ENCODE measurements around the gene SNRK.

Gene SNRK

GRCh38 chr3:43307649-43308048, 21.3 kb downstream of the SNRK start:
- DNase-seq (ENCODE audit: low read depth) = no peak

- no peak for DNase-seq (ENCODE audit: low read depth)
Measured at GRCh38 chr3:43309372-43310305, 23.3 kb downstream of the SNRK start.

- DNase-seq (ENCODE audit: low read depth) = no peak
Measured at GRCh38 chr3:43316783-43317460, 30.6 kb downstream of the SNRK start.

- no peak for DNase-seq (ENCODE audit: low read depth)
Measured at GRCh38 chr3:43317461-43318316, 31.3 kb downstream of the SNRK start.

GRCh38 chr3:43319376-43319775, 33.0 kb downstream of the SNRK start:
- no peak for DNase-seq (ENCODE audit: low read depth)

- no peak for DNase-seq (ENCODE audit: low read depth)
Measured at GRCh38 chr3:43319794-43320193, 33.5 kb downstream of the SNRK start.

GRCh38 chr3:43320288-43320687, 33.9 kb downstream of the SNRK start:
- no peak for DNase-seq (ENCODE audit: low read depth)

GRCh38 chr3:43323541-43323940, 37.2 kb downstream of the SNRK start:
- DNase-seq (ENCODE audit: low read depth) = no peak

- no peak for DNase-seq (ENCODE audit: low read depth)
Measured at GRCh38 chr3:43326891-43327581, 40.7 kb downstream of the SNRK start.

GRCh38 chr3:43327582-43327979, 41.2 kb downstream of the SNRK start:
- DNase-seq (ENCODE audit: low read depth) = no peak

GRCh38 chr3:43328653-43329052, 42.3 kb downstream of the SNRK start:
- no peak for DNase-seq (ENCODE audit: low read depth)

GRCh38 chr3:43330981-43331380, 44.6 kb downstream of the SNRK start:
- DNase-seq (ENCODE audit: low read depth) = no peak

GRCh38 chr3:43331381-43331780, 45.0 kb downstream of the SNRK start:
- no peak for DNase-seq (ENCODE audit: low read depth)

- DNase-seq (ENCODE audit: low read depth) = no peak
Measured at GRCh38 chr3:43334976-43335375, 48.6 kb downstream of the SNRK start.

- no peak for DNase-seq (ENCODE audit: low read depth)
Measured at GRCh38 chr3:43335799-43336198, 49.5 kb downstream of the SNRK start.

- DNase-seq (ENCODE audit: low read depth) = no peak
Measured at GRCh38 chr3:43338295-43338694, 52.0 kb downstream of the SNRK start.

- DNase-seq (ENCODE audit: low read depth) = no peak
Measured at GRCh38 chr3:43340403-43340802, 54.1 kb downstream of the SNRK start.

- no peak for DNase-seq (ENCODE audit: low read depth)
Measured at GRCh38 chr3:43341788-43342187, 55.4 kb downstream of the SNRK start.

GRCh38 chr3:43343185-43343584, 56.8 kb downstream of the SNRK start:
- no peak for DNase-seq (ENCODE audit: low read depth)

- DNase-seq (ENCODE audit: low read depth) = no peak
Measured at GRCh38 chr3:43343815-43344214, 57.5 kb downstream of the SNRK start.

- no peak for DNase-seq (ENCODE audit: low read depth)
Measured at GRCh38 chr3:43344520-43344919, 58.2 kb downstream of the SNRK start.

GRCh38 chr3:43345246-43345645, 58.9 kb downstream of the SNRK start:
- no peak for DNase-seq (ENCODE audit: low read depth)
